ES-I3 (cell line): ENCODE measurements around the gene ZFHX3.

Experiments
- H3K36me3 ChIP-seq: 2 replicates; pipeline ENCODE4 v1.6.1; 2013; ENCODE audit warnings: mild to moderate bottlenecking, low read length, control low read depth, moderate library complexity; ENCODE audit not compliant: insufficient read depth
- H3K4me1 ChIP-seq: 2 replicates; pipeline ENCODE4 v1.6.1; 2013; ENCODE audit warnings: mild to moderate bottlenecking, control low read depth, low read length; ENCODE audit not compliant: insufficient read depth
- H3K9ac ChIP-seq: 2 replicates; pipeline ENCODE4 v1.6.1; 2013; ENCODE audit warnings: low read depth, mild to moderate bottlenecking, low read length, moderate library complexity
- H3K9me3 ChIP-seq: 2 replicates; pipeline ENCODE4 v1.6.1; 2013; ENCODE audit warnings: mild to moderate bottlenecking, low read length, moderate library complexity; ENCODE audit not compliant: control insufficient read depth, insufficient read depth

ZFHX3 gene

GRCh38 chr16:72736074-72736473 is 311.9 kb downstream of the ZFHX3 start:
- no peak overlapping the region for H3K9ac ChIP-seq
- no peaks in the 10 kb centered on the region for H3K36me3 ChIP-seq

More at GRCh38 chr16:72736074-72736473, 311.9 kb downstream of the ZFHX3 start:
- H3K9me3 ChIP-seq: no peaks in the 10 kb centered on the region
- H3K4me1 ChIP-seq: peaks cover 6% of the 10 kb centered on the region; the same call in 1 of the 2 replicates
